Breast epithelium (tissue), 4 donors: Measurements from ENCODE around the gene RAP2A. TPM values are rescaled to one million over a fixed set of nuclear protein-coding genes. Genes with fewer than 3 reads are reported as not detected.

ENCODE experiments used
- DNase-seq, 2 donors: peaks; one replicate each; pipeline ENCODE4 v3.0.0-alpha.2; 2019; ENCODE audit warnings: low spot score in 2 of 2
- H3K27ac ChIP-seq, 2 donors: fragments of 200-600 bp; sonication (generic) in 1 of 2; one replicate each; pipeline ENCODE4 v1.5.1; 2016 to 2019; ENCODE audit warnings: mild to moderate bottlenecking in 1 of 2
- H3K27me3 ChIP-seq, 2 donors: fragments of 200-600 bp; sonication (generic) in 1 of 2; one replicate each; pipeline versions ENCODE4 v1.5.1 to v1.6.0; 2017 to 2019; ENCODE audit warnings: control low read depth in 1 of 2, mild to moderate bottlenecking in 1 of 2
- H3K36me3 ChIP-seq: fragments of 200-600 bp; one replicate; pipeline ENCODE4 v1.5.1; 2019
- H3K4me1 ChIP-seq, 2 donors: fragments of 200-600 bp; sonication (generic); one replicate each; pipeline ENCODE4 v1.5.1; 2016 to 2019; ENCODE audit warnings: control low read depth in 1 of 2
- H3K4me3 ChIP-seq, 3 donors: fragments of 200-600 bp; sonication (generic); 1 replicate in 2 of 3; 2 replicates in 1 of 3; pipeline ENCODE4 v1.5.1; 2016 to 2019; ENCODE audit warnings: mild to moderate bottlenecking in 3 of 3, moderate library complexity in 2 of 3
- H3K9me3 ChIP-seq, 2 donors: fragments of 200-600 bp; sonication (generic) in 1 of 2; one replicate each; pipeline ENCODE4 v1.5.1; 2016 to 2019; ENCODE audit warnings: control low read depth in 1 of 2
- CTCF ChIP-seq, 3 donors: fragments of 450-650 bp; IDR thresholded peaks; one replicate each; pipeline ENCODE4 v1.5.1; 2016 to 2017; ENCODE audit warnings: antibody characterized with exemption in 3 of 3, mild to moderate bottlenecking in 3 of 3, moderate library complexity in 3 of 3
- POLR2A ChIP-seq: fragments of 450-650 bp; IDR thresholded peaks from one replicate; pipeline ENCODE4 v1.6.1; 2016; ENCODE audit warnings: antibody characterized with exemption, mild to moderate bottlenecking, moderate library complexity
- POLR2AphosphoS5 ChIP-seq, 3 donors: sonication (generic); formaldehyde crosslinking; IDR thresholded peaks; one replicate each; pipeline ENCODE4 v1.6.1; 2017; ENCODE audit warnings: antibody characterized with exemption in 3 of 3
- intact Hi-C: fragments of 100-400 bp; cut with DNase I; formaldehyde crosslinking; loops from one replicate; pipeline ENCODE4 v1.15.1; 2023; ENCODE audit warnings: low total_unique reads
- total RNA-seq, 3 donors: library from RNA; depleted of rRNA; stranded (reverse); fragments of >200 nt; gene quantifications; one replicate each; pipeline ENCODE4 v1.1.0, GENCODE V29; 2016

The RAP2A gene
- total RNA-seq, 3 donors from 2014 or later, result 19.0 to 32.8 (median 20.0) TPM

GRCh38 chr13:97432917-97433726, 847 bp upstream of the RAP2A start:
- peak overlapping the region; percentile 81 to 88 (median 87) for H3K4me3 ChIP-seq
- no peaks in the 10 kb centered on the region for H3K36me3 ChIP-seq
- H3K27me3 ChIP-seq, result no peaks in the 10 kb centered on the region
- H3K4me1 ChIP-seq, result peaks cover 0 to 4% of the 10 kb centered on the region in 2 donors
- DNase-seq, result peak; percentile 98 to 100
- peak; percentile 22 for TF ChIP-seq POLR2A
- TF ChIP-seq POLR2AphosphoS5 (IDR thresholded peaks at IDR 0.05), result peak; percentile 56 to 86 (median 84)
- peak in 1 of 3 donors; percentile 30 for TF ChIP-seq CTCF (IDR thresholded peaks at IDR 0.05)
- no peaks in the 10 kb centered on the region for H3K9me3 ChIP-seq
- intact Hi-C loops, result no loop called here
- H3K27ac ChIP-seq, result peak overlapping the region; percentile 99

GRCh38 chr13:97434397-97435201, 630 bp downstream of the RAP2A start:
- Histone ChIP-seq H3K9me3 (no peaks in the 10 kb centered on the region), H3K27me3 (no peaks in the 10 kb centered on the region), H3K4me1 (peaks cover 0 to 5% of the 10 kb centered on the region in 2 donors), H3K27ac (peak overlapping the region; percentile 76 to 99), H3K4me3 (peak overlapping the region; percentile 81 to 88 (median 87)), H3K36me3 (no peaks in the 10 kb centered on the region)
- TF ChIP-seq POLR2AphosphoS5 (IDR thresholded peaks at IDR 0.05) (no peak), POLR2A (no peak), CTCF (IDR thresholded peaks at IDR 0.05) (no peak)
- DNase-seq, result peak; percentile 37 to 55
- intact Hi-C loops, result no loop called here

GRCh38 chr13:97435323-97435722, 1.4 kb downstream of the RAP2A start:
- H3K36me3 ChIP-seq, result no peaks in the 10 kb centered on the region
- peak overlapping the region; percentile 81 to 88 (median 87) for H3K4me3 ChIP-seq
- TF ChIP-seq CTCF (IDR thresholded peaks at IDR 0.05), result no peak
- no peak for TF ChIP-seq POLR2A
- TF ChIP-seq POLR2AphosphoS5 (IDR thresholded peaks at IDR 0.05), result no peak
- H3K27ac ChIP-seq, result no peak overlapping the region
- DNase-seq, result no peak
- H3K9me3 ChIP-seq, result no peaks in the 10 kb centered on the region
- H3K27me3 ChIP-seq, result no peaks in the 10 kb centered on the region
- peaks cover 0 to 5% of the 10 kb centered on the region in 2 donors for H3K4me1 ChIP-seq
- intact Hi-C loops, result no loop called here

GRCh38 chr13:97435794-97436193, 1.8 kb downstream of the RAP2A start:
- no peaks in the 10 kb centered on the region for H3K27me3 ChIP-seq
- H3K4me1 ChIP-seq, result peaks cover 0 to 5% of the 10 kb centered on the region in 2 donors
- no peak for TF ChIP-seq POLR2A
- TF ChIP-seq POLR2AphosphoS5 (IDR thresholded peaks at IDR 0.05), result no peak
- TF ChIP-seq CTCF (IDR thresholded peaks at IDR 0.05), result no peak
- intact Hi-C loops, result no loop called here
- no peaks in the 10 kb centered on the region for H3K9me3 ChIP-seq
- no peaks in the 10 kb centered on the region for H3K36me3 ChIP-seq
- no peak overlapping the region for H3K27ac ChIP-seq
- peak overlapping the region; percentile 52 to 87 (median 81) for H3K4me3 ChIP-seq
- DNase-seq, result no peak
